ENCODE data around the gene TET3. TPM values are rescaled to one million over a fixed set of nuclear protein-coding genes. Genes with fewer than 3 reads are reported as not detected.

Gene TET3
- total and polyA plus RNA-seq, 2 of the 8 experiments (the other 6 are each of a cell fraction or from before 2014, with no cell fraction given) = 4.5 to 21.1 TPM

DNA sequence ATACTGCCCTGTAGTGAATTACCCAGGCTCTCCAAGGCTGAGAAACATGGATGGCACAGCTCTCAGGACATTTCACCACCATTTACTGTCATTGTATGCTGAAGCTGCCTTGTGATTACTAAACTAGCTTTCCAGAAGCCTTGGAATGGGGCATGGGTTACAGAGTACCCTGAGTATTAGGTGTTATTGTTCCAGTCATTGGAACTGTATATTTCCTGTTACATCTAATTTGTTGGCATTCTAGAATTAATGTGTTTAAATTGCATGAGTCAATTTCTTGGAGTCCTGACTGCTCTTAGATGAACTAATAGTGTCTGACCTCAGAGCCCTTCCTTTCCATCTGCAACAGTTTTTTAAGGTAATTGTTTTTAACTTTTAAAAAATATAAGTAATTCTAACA lies 49.1 kb upstream of the TET3 start:
- Histone ChIP-seq H2AFZ (ENCODE audit: low read length) (no peak overlapping the region), H2BK12ac (ENCODE audit: low read depth, low read length) (no peak overlapping the region), H3K9me3 (ENCODE audit: insufficient read depth in 2 of 2, low read depth in 1 of 2, low read length in 1 of 2) (no peaks in the 10 kb centered on the region), H3K79me2 (ENCODE audit: control insufficient read depth in 1 of 2, insufficient read depth in 2 of 2, low read length in 2 of 2) (peaks cover 24 to 93% of the 10 kb centered on the region in 2 experiments), H3K27me3 (replicated peaks in 1 of 4; ENCODE audit: control insufficient read depth in 3 of 4, extremely low read depth in 1 of 4, insufficient read depth in 3 of 4, low read length in 3 of 4) (no peaks in the 10 kb centered on the region), H3K23ac (ENCODE audit: insufficient read length) (no peak overlapping the region), H3K23me2 (ENCODE audit: low read depth, low read length) (no peaks in the 10 kb centered on the region; the same call in 1 of the 2 replicates), H3K18ac (ENCODE audit: extremely low read depth, low read length) (no peak overlapping the region), H3K79me1 (ENCODE audit: low read depth, low read length) (peaks cover 23% of the 10 kb centered on the region), H4K5ac (ENCODE audit: insufficient read length, low read depth, low read length) (no peak overlapping the region), H2BK20ac (ENCODE audit: low read length) (no peak overlapping the region), H3K4me1 (replicated peaks in 1 of 4; ENCODE audit: control insufficient read depth in 3 of 4, insufficient read depth in 4 of 4, low read length in 3 of 4) (no peaks in the 10 kb centered on the region), H2BK120ac (replicated peaks; ENCODE audit: low read depth, low read length) (no peak overlapping the region), H3K4ac (replicated peaks; ENCODE audit: insufficient read length, low read depth, low read length) (no peak overlapping the region), H3K27ac (ENCODE audit: low read depth, low read length) (no peak overlapping the region), H4K20me1 (replicated peaks in 1 of 2; ENCODE audit: control insufficient read depth in 1 of 2, insufficient read depth in 2 of 2, low read length in 2 of 2) (peaks cover 13 to 22% of the 10 kb centered on the region in 2 experiments), H2BK5ac (ENCODE audit: low read depth, low read length) (no peak overlapping the region), H4K91ac (replicated peaks; ENCODE audit: insufficient read length, low read length) (no peak overlapping the region), H3K4me3 (ENCODE audit: extremely low read depth in 1 of 4, insufficient read depth in 2 of 4, low read depth in 3 of 4, low read length in 4 of 4) (no peak overlapping the region), H3K9ac (replicated peaks in 1 of 4; ENCODE audit: extremely low read depth in 1 of 4, low read depth in 3 of 4, low read length in 3 of 4) (no peak overlapping the region), H3K4me2 (ENCODE audit: insufficient read depth in 1 of 2, low read depth in 2 of 2, low read length in 2 of 2) (no peak overlapping the region), H3K56ac (replicated peaks; ENCODE audit: insufficient read length, low read depth, low read length) (no peak overlapping the region), H3K14ac (ENCODE audit: insufficient read length) (no peak overlapping the region), H3K36me3 (ENCODE audit: control insufficient read depth in 2 of 4, insufficient read depth in 4 of 4, low read length in 3 of 4) (peaks cover 0 to 12% (median 7%) of the 10 kb centered on the region in 4 experiments; a peak in 5 of 8 replicates), H2AK5ac (ENCODE audit: low read depth, low read length) (no peak overlapping the region), H4K8ac (ENCODE audit: extremely low read depth, insufficient read depth, low read length) (no peak overlapping the region), H2BK15ac (ENCODE audit: low read length) (no peak overlapping the region)
- no peak for DNase-seq (ENCODE audit: low read depth in 1 of 2, low spot score in 2 of 2)
- CTCF ChIA-PET (ENCODE audit: partially characterized antibody) = interaction anchor here (1.0 to 2.2 kb wide), 6 partner anchors 10 to 172 kb away, joined by 3 to 9 read pairs (median 4); no protein-coding TSS in a partner anchor
- FAIRE-seq = no peak
- POLR2A ChIA-PET (ENCODE audit: partially characterized antibody) = interaction anchor here (0.6 to 1.6 kb wide), 3 partner anchors 9 to 207 kb away, joined by 3 to 5 read pairs (median 5); partner anchors contain the start of gene DGUOK
- TF ChIP-seq, protein P1, sequence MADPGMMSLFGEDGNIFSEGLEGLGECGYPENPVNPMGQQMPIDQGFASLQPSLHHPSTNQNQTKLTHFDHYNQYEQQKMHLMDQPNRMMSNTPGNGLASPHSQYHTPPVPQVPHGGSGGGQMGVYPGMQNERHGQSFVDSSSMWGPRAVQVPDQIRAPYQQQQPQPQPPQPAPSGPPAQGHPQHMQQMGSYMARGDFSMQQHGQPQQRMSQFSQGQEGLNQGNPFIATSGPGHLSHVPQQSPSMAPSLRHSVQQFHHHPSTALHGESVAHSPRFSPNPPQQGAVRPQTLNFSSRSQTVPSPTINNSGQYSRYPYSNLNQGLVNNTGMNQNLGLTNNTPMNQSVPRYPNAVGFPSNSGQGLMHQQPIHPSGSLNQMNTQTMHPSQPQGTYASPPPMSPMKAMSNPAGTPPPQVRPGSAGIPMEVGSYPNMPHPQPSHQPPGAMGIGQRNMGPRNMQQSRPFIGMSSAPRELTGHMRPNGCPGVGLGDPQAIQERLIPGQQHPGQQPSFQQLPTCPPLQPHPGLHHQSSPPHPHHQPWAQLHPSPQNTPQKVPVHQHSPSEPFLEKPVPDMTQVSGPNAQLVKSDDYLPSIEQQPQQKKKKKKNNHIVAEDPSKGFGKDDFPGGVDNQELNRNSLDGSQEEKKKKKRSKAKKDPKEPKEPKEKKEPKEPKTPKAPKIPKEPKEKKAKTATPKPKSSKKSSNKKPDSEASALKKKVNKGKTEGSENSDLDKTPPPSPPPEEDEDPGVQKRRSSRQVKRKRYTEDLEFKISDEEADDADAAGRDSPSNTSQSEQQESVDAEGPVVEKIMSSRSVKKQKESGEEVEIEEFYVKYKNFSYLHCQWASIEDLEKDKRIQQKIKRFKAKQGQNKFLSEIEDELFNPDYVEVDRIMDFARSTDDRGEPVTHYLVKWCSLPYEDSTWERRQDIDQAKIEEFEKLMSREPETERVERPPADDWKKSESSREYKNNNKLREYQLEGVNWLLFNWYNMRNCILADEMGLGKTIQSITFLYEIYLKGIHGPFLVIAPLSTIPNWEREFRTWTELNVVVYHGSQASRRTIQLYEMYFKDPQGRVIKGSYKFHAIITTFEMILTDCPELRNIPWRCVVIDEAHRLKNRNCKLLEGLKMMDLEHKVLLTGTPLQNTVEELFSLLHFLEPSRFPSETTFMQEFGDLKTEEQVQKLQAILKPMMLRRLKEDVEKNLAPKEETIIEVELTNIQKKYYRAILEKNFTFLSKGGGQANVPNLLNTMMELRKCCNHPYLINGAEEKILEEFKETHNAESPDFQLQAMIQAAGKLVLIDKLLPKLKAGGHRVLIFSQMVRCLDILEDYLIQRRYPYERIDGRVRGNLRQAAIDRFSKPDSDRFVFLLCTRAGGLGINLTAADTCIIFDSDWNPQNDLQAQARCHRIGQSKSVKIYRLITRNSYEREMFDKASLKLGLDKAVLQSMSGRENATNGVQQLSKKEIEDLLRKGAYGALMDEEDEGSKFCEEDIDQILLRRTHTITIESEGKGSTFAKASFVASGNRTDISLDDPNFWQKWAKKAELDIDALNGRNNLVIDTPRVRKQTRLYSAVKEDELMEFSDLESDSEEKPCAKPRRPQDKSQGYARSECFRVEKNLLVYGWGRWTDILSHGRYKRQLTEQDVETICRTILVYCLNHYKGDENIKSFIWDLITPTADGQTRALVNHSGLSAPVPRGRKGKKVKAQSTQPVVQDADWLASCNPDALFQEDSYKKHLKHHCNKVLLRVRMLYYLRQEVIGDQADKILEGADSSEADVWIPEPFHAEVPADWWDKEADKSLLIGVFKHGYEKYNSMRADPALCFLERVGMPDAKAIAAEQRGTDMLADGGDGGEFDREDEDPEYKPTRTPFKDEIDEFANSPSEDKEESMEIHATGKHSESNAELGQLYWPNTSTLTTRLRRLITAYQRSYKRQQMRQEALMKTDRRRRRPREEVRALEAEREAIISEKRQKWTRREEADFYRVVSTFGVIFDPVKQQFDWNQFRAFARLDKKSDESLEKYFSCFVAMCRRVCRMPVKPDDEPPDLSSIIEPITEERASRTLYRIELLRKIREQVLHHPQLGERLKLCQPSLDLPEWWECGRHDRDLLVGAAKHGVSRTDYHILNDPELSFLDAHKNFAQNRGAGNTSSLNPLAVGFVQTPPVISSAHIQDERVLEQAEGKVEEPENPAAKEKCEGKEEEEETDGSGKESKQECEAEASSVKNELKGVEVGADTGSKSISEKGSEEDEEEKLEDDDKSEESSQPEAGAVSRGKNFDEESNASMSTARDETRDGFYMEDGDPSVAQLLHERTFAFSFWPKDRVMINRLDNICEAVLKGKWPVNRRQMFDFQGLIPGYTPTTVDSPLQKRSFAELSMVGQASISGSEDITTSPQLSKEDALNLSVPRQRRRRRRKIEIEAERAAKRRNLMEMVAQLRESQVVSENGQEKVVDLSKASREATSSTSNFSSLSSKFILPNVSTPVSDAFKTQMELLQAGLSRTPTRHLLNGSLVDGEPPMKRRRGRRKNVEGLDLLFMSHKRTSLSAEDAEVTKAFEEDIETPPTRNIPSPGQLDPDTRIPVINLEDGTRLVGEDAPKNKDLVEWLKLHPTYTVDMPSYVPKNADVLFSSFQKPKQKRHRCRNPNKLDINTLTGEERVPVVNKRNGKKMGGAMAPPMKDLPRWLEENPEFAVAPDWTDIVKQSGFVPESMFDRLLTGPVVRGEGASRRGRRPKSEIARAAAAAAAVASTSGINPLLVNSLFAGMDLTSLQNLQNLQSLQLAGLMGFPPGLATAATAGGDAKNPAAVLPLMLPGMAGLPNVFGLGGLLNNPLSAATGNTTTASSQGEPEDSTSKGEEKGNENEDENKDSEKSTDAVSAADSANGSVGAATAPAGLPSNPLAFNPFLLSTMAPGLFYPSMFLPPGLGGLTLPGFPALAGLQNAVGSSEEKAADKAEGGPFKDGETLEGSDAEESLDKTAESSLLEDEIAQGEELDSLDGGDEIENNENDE (IDR thresholded peaks at IDR 0.05; ENCODE audit: insufficient replicate concordance, low read length) = no peak

All from H1 (cell line).